ENCODE data around the gene FRMD4A. TPM values are rescaled to one million over a fixed set of nuclear protein-coding genes. Genes with fewer than 3 reads are reported as not detected.

Gene FRMD4A
- total RNA-seq, 6 donors from 2014 or later: 22.3 to 114 (median 52.3) TPM

- peaks cover 26 to 61% (median 39%) of the 10 kb centered on the region in 4 donors for H3K4me1 ChIP-seq
- TF ChIP-seq CTCF (IDR thresholded peaks at IDR 0.05) (no peak), POLR2AphosphoS5 (IDR thresholded peaks at IDR 0.05) (no peak), EP300 (IDR thresholded peaks at IDR 0.05) (no peak), POLR2A (IDR thresholded peaks at IDR 0.05) (no peak)
- no peaks in the 10 kb centered on the region for H3K27me3 ChIP-seq
- no peaks in the 10 kb centered on the region for H3K9me3 ChIP-seq
- DNase-seq (no peak), ATAC-seq (ENCODE audit: low FRiP score in 2 of 2) (no peak)
- 69 to 70% methylated on average over 8 of the region's 8 CpGs for WGBS, 2 donors
- peak overlapping the region; percentile 38 to 71 (median 61) for H3K27ac ChIP-seq
- H3K36me3 ChIP-seq: no peaks in the 10 kb centered on the region
- peak overlapping the region in 3 of 4 donors; percentile 45 to 56 (median 51) for H3K4me3 ChIP-seq
Measured at GRCh38 chr10:13708256-13708990, 622.3 kb downstream of the FRMD4A start.

DNA sequence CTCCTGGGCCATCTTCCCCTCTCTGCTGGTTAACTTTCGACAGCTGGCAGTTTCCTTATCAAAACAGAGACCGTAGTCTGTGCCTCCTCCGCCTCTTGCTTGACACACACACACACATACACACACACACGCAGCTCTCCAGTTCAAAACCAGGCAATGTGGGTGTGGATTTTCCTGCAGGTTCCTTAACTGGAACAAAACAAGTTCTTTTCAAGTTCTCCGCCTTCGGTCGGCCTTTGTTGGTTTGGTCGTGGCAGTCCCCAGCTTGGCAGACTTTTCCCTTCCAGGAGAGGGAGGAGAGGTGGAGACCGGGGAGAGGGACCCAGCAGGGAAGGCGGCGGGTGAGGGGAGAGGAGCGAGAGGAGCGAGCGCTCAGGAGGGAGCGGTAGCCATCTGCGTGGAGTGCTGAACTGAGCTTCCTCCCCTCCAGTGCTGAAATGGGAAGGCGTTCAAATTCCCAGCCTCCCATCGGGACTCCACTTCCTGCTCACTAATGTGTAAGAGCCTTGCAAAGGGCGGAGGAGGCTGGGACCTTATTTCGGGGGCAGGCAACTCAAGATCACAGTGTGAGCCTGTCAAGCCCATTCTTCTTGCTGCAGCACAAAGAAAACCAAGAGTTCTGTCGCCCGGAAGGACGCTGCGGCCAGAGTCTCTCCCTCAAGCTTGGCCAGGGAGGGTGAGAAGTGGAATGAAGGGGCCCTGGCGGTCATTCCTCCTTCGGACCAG, 623.4 kb downstream of the FRMD4A start:
- peak; percentile 53 to 73 for DNase-seq

GRCh38 chr10:13706604-13707003, 624.1 kb downstream of the FRMD4A start:
- no peaks in the 10 kb centered on the region for H3K9me3 ChIP-seq
- H3K36me3 ChIP-seq: no peaks in the 10 kb centered on the region
- WGBS, 2 donors: 42 to 44% methylated on average over 7 to 10 of the region's 10 CpGs
- TF ChIP-seq CTCF (IDR thresholded peaks at IDR 0.05) (no peak), POLR2AphosphoS5 (IDR thresholded peaks at IDR 0.05) (no peak), POLR2A (IDR thresholded peaks at IDR 0.05) (no peak), EP300 (IDR thresholded peaks at IDR 0.05) (no peak)
- DNase-seq (no peak), ATAC-seq (ENCODE audit: low FRiP score in 2 of 2) (no peak)
- H3K4me3 ChIP-seq: peak overlapping the region; percentile 14 to 56 (median 48)
- peak overlapping the region; percentile 38 to 71 (median 61) for H3K27ac ChIP-seq
- no peaks in the 10 kb centered on the region for H3K27me3 ChIP-seq
- peaks cover 22 to 46% (median 28%) of the 10 kb centered on the region in 4 donors for H3K4me1 ChIP-seq

More for the DNA sequence above, 623.4 kb downstream of the FRMD4A start:
- Histone ChIP-seq H3K27me3 (no peaks in the 10 kb centered on the region), H3K4me1 (peaks cover 23 to 50% (median 31%) of the 10 kb centered on the region in 4 donors), H3K9me3 (no peaks in the 10 kb centered on the region), H3K27ac (peak overlapping the region; percentile 38 to 71 (median 61)), H3K36me3 (no peaks in the 10 kb centered on the region), H3K4me3 (peak overlapping the region; percentile 18 to 56 (median 48))
- peak; percentile 78 to 90 for ATAC-seq (ENCODE audit: low FRiP score in 2 of 2)
- 1 to 2% methylated on average over 24 to 26 of the region's 26 CpGs for WGBS, 2 donors
- peak in 2 of 4 donors; percentile 33 to 60 for TF ChIP-seq POLR2A (IDR thresholded peaks at IDR 0.05)
- TF ChIP-seq POLR2AphosphoS5 (IDR thresholded peaks at IDR 0.05): peak; percentile 43 to 69
- no peak for TF ChIP-seq EP300 (IDR thresholded peaks at IDR 0.05)
- TF ChIP-seq CTCF (IDR thresholded peaks at IDR 0.05): peak in 1 of 6 experiments; percentile 4

- no peaks in the 10 kb centered on the region for H3K9me3 ChIP-seq
- DNase-seq: no peak
- 44 to 55% methylated on average over 4 of the region's 4 CpGs for WGBS, 2 donors
- H3K36me3 ChIP-seq: peaks cover 0 to 1% (median 0%) of the 10 kb centered on the region in 4 donors
- H3K27me3 ChIP-seq: no peaks in the 10 kb centered on the region
- H3K27ac ChIP-seq: peak overlapping the region; percentile 38 to 71 (median 61)
- peak overlapping the region in 3 of 4 donors; percentile 45 to 56 (median 51) for H3K4me3 ChIP-seq
- ATAC-seq (ENCODE audit: low FRiP score in 2 of 2): no peak
- peaks cover 22 to 46% (median 29%) of the 10 kb centered on the region in 4 donors for H3K4me1 ChIP-seq
- TF ChIP-seq CTCF (IDR thresholded peaks at IDR 0.05): no peak
- no peak for TF ChIP-seq POLR2A (IDR thresholded peaks at IDR 0.05)
- TF ChIP-seq EP300 (IDR thresholded peaks at IDR 0.05): no peak
- TF ChIP-seq POLR2AphosphoS5 (IDR thresholded peaks at IDR 0.05): no peak
Measured at GRCh38 chr10:13706175-13706574, 624.5 kb downstream of the FRMD4A start.

Measured in upper lobe of left lung (tissue), 6 donors.